HepG2 (cell line): Measurements from ENCODE around the gene SLC6A8. TPM values are rescaled to one million over a fixed set of nuclear protein-coding genes. Genes with fewer than 3 reads are reported as not detected.

ENCODE experiments used
- ARNTL ChIP-seq: sonication (generic); formaldehyde crosslinking; IDR thresholded peaks from 2 replicates; pipeline ENCODE4 v1.4.0; 2020; ENCODE audit warnings: mild to moderate bottlenecking, missing genetic modification reagents
- CBX1 ChIP-seq: IDR thresholded peaks from one replicate; pipeline ENCODE4 v1.6.1; 2016; ENCODE audit warnings: antibody characterized with exemption, low read depth
- IRX3 ChIP-seq: sonication (generic); formaldehyde crosslinking; IDR thresholded peaks from 2 replicates; pipeline ENCODE4 v1.8.1; 2023; ENCODE audit warnings: mild to moderate bottlenecking, low read depth, missing genetic modification reagents, borderline replicate concordance
- PAWR ChIP-seq: sonication (generic); formaldehyde crosslinking; IDR thresholded peaks from 2 replicates; pipeline ENCODE4 v1.4.0; 2020; ENCODE audit warnings: missing genetic modification reagents, mild to moderate bottlenecking, borderline replicate concordance
- SIN3B ChIP-seq: fragments of 150-350 bp; IDR thresholded peaks from 2 replicates; pipeline ENCODE4 v1.6.1; 2014; ENCODE audit warnings: low read length
- SP140L ChIP-seq: sonication (generic); formaldehyde crosslinking; IDR thresholded peaks from 2 replicates; pipeline ENCODE4 v1.4.0; 2020; ENCODE audit warnings: missing genetic modification reagents, borderline replicate concordance
- TCF12 ChIP-seq, 2 experiments: fragments of 450-650 bp in 1 of 2; sonication (generic) in 1 of 2; formaldehyde crosslinking in 1 of 2; IDR thresholded peaks; 2 replicates each; pipeline versions ENCODE4 v1.6.1 to v1.8.0; 2017 to 2022; ENCODE audit warnings: antibody characterized with exemption in 1 of 2, mild to moderate bottlenecking in 1 of 2, missing genetic modification reagents in 1 of 2, moderate library complexity in 1 of 2
- ZFP41 ChIP-seq: sonication (generic); formaldehyde crosslinking; IDR thresholded peaks from 2 replicates; pipeline ENCODE4 v1.4.0; 2020; ENCODE audit warnings: mild to moderate bottlenecking, missing genetic modification reagents, borderline replicate concordance
- ZNF264 ChIP-seq: sonication (generic); formaldehyde crosslinking; IDR thresholded peaks from 2 replicates; pipeline ENCODE4 v1.4.0; 2020; ENCODE audit warnings: missing genetic modification reagents
- ZNF703 ChIP-seq: sonication (generic); formaldehyde crosslinking; IDR thresholded peaks from 2 replicates; pipeline ENCODE4 v1.5.1; 2020; ENCODE audit warnings: missing genetic modification reagents, mild to moderate bottlenecking, moderate library complexity, borderline replicate concordance
- polyA plus RNA-seq, 8 experiments: library from polyadenylated mRNA; depleted of rRNA in 3 of 8; stranded (reverse) in 7 of 8; unstranded in 1 of 8; fragments of >200 nt; fragmentation: Illumina TruSeq in 4 of 8; extraction: Trizol in 4 of 8; gene quantifications; 2 replicates each; pipeline versions ENCODE4 v1.2.1 to v1.2.3, GENCODE V29; 2011 to 2016; ENCODE audit warnings: low read depth in 4 of 8, missing spikeins in 1 of 8, mixed read lengths in 1 of 8; ENCODE audit not compliant: insufficient read depth in 1 of 8
- total RNA-seq, 5 experiments: library from RNA; depleted of rRNA; stranded (reverse); fragments of >200 nt; fragmentation: Illumina TruSeq; extraction: Trizol; gene quantifications; 2 replicates each; pipeline ENCODE4 v1.2.3, GENCODE V29; 2016; ENCODE audit warnings: low read depth in 1 of 5
- TF ChIP-seq, protein P1 (sequence below): sonication (generic); formaldehyde crosslinking; IDR thresholded peaks from 2 replicates; pipeline ENCODE4 v1.4.0; 2020; ENCODE audit warnings: missing genetic modification reagents, mild to moderate bottlenecking, borderline replicate concordance
- TF ChIP-seq, protein P2 (sequence below): sonication (generic); formaldehyde crosslinking; IDR thresholded peaks from 2 replicates; pipeline ENCODE4 v1.9.0; 2021; ENCODE audit warnings: missing genetic modification reagents, borderline replicate concordance
- TF ChIP-seq, protein P3 (sequence below): sonication (generic); formaldehyde crosslinking; IDR thresholded peaks from 2 replicates; pipeline ENCODE4 v1.4.0; 2020; ENCODE audit warnings: missing genetic modification reagents, mild to moderate bottlenecking, borderline replicate concordance
- TF ChIP-seq, protein P4 (sequence below): sonication (generic); formaldehyde crosslinking; IDR thresholded peaks from 2 replicates; pipeline ENCODE4 v1.4.0; 2020; ENCODE audit warnings: missing genetic modification reagents
- TF ChIP-seq, protein P5 (sequence below): sonication (generic); formaldehyde crosslinking; IDR thresholded peaks from 2 replicates; pipeline ENCODE4 v1.5.0; 2020; ENCODE audit warnings: mild to moderate bottlenecking, low read depth, missing genetic modification reagents, borderline replicate concordance
- TF ChIP-seq, protein P6 (sequence below): IDR thresholded peaks from 2 replicates; pipeline ENCODE4 v1.6.1; 2012; ENCODE audit warnings: low read depth, low read length, improper control_type of control experiment

SLC6A8 gene
- total and polyA plus RNA-seq, 2 of the 13 experiments (the other 11 are each of a cell fraction or from before 2014, with no cell fraction given): 13.9 to 176 TPM

DNA sequence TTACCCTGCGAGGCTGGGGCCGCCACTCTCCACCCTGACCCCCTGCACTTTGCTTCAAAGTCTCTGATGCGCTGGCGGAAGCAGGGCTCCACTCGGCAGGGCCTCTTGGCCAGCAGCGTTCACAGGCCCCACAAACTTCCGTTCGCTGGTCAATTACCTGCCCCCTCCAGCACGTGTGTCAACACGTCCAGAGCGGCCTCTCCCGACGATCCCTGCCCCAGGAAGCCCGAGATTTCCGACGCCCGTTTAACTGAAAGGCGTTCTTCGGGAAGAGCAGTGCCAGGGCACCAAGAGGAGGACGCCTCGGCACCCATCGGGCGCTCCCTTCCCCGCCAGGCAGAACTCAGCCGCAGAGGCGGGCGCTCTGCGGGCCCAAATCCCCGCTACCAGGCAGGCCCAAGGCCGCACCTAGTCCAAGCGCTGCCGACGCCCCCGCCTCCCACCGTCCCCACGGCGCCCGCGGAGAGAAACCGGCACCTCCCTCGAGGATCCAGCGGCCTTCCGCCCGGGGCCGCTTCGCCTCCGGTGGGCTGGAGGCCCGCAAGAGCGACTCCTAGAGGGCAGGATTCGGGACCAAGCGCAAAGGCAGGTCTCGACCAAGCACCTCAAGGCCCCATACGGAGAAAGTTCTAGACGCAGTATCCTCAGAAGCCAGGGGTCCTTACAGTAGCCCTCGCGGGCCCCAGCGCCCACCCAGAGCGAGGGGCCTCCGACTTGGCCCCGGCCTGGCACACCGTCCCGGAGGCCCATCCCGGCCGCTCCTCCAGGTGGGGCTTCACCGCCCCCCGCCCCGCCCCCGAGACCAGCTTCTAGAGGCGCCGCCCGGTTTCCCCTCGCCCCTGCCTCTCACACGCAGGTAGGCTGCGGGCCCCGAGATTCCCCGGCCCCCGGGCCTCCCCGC, 35.9 kb downstream of the SLC6A8 start (continued):
- no peak for TF ChIP-seq ZNF264
- TF ChIP-seq, protein P1, sequence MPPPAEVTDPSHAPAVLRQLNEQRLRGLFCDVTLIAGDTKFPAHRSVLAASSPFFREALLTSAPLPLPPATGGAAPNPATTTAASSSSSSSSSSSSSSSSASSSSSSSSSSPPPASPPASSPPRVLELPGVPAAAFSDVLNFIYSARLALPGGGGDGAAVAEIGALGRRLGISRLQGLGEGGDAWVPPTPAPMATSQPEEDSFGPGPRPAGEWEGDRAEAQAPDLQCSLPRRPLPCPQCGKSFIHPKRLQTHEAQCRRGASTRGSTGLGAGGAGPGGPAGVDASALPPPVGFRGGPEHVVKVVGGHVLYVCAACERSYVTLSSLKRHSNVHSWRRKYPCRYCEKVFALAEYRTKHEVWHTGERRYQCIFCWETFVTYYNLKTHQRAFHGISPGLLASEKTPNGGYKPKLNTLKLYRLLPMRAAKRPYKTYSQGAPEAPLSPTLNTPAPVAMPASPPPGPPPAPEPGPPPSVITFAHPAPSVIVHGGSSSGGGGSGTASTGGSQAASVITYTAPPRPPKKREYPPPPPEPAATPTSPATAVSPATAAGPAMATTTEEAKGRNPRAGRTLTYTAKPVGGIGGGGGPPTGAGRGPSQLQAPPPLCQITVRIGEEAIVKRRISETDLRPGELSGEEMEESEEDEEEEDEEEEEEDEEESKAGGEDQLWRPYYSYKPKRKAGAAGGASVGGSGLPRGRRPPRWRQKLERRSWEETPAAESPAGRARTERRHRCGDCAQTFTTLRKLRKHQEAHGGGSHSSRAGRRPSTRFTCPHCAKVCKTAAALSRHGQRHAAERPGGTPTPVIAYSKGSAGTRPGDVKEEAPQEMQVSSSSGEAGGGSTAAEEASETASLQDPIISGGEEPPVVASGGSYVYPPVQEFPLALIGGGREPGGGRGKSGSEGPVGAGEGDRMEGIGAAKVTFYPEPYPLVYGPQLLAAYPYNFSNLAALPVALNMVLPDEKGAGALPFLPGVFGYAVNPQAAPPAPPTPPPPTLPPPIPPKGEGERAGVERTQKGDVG (CRISPR knock-in tag): no peak; the same call in 1 of the 2 replicates
- TF ChIP-seq, protein P2, sequence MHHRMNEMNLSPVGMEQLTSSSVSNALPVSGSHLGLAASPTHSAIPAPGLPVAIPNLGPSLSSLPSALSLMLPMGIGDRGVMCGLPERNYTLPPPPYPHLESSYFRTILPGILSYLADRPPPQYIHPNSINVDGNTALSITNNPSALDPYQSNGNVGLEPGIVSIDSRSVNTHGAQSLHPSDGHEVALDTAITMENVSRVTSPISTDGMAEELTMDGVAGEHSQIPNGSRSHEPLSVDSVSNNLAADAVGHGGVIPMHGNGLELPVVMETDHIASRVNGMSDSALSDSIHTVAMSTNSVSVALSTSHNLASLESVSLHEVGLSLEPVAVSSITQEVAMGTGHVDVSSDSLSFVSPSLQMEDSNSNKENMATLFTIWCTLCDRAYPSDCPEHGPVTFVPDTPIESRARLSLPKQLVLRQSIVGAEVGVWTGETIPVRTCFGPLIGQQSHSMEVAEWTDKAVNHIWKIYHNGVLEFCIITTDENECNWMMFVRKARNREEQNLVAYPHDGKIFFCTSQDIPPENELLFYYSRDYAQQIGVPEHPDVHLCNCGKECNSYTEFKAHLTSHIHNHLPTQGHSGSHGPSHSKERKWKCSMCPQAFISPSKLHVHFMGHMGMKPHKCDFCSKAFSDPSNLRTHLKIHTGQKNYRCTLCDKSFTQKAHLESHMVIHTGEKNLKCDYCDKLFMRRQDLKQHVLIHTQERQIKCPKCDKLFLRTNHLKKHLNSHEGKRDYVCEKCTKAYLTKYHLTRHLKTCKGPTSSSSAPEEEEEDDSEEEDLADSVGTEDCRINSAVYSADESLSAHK (CRISPR knock-in tag): no peak
- no peak for TF ChIP-seq TCF12 (IDR thresholded peaks at IDR 0.05)
- no peak for TF ChIP-seq TCF12 (CRISPR knock-in tag; IDR thresholded peaks at IDR 0.05)
- TF ChIP-seq, protein P3, sequence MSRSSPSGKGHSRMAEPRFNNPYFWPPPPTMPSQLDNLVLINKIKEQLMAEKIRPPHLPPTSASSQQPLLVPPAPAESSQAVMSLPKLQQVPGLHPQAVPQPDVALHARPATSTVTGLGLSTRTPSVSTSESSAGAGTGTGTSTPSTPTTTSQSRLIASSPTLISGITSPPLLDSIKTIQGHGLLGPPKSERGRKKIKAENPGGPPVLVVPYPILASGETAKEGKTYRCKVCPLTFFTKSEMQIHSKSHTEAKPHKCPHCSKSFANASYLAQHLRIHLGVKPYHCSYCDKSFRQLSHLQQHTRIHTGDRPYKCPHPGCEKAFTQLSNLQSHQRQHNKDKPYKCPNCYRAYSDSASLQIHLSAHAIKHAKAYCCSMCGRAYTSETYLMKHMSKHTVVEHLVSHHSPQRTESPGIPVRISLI (CRISPR knock-in tag): no peak
- no peak for TF ChIP-seq ZNF703 (CRISPR knock-in tag)
- no peak for TF ChIP-seq CBX1
- TF ChIP-seq, protein P4, sequence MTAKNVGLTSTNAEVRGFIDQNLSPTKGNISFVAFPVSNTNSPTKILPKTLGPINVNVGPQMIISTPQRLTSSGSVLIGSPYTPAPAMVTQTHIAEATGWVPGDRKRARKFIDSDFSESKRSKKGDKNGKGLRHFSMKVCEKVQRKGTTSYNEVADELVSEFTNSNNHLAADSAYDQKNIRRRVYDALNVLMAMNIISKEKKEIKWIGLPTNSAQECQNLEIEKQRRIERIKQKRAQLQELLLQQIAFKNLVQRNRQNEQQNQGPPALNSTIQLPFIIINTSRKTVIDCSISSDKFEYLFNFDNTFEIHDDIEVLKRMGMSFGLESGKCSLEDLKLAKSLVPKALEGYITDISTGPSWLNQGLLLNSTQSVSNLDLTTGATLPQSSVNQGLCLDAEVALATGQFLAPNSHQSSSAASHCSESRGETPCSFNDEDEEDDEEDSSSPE: peak; percentile 44; the same call in 1 of the 2 replicates
- TF ChIP-seq, protein P5, sequence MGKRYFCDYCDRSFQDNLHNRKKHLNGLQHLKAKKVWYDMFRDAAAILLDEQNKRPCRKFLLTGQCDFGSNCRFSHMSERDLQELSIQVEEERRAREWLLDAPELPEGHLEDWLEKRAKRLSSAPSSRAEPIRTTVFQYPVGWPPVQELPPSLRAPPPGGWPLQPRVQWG (CRISPR knock-in tag): no peak
- TF ChIP-seq IRX3 (CRISPR knock-in tag): no peak
- no peak for TF ChIP-seq ZFP41 (CRISPR knock-in tag)
- TF ChIP-seq ARNTL (CRISPR knock-in tag): peak; percentile 85
- no peak for TF ChIP-seq PAWR (CRISPR knock-in tag)
- TF ChIP-seq SP140L: no peak
- TF ChIP-seq, protein P6, sequence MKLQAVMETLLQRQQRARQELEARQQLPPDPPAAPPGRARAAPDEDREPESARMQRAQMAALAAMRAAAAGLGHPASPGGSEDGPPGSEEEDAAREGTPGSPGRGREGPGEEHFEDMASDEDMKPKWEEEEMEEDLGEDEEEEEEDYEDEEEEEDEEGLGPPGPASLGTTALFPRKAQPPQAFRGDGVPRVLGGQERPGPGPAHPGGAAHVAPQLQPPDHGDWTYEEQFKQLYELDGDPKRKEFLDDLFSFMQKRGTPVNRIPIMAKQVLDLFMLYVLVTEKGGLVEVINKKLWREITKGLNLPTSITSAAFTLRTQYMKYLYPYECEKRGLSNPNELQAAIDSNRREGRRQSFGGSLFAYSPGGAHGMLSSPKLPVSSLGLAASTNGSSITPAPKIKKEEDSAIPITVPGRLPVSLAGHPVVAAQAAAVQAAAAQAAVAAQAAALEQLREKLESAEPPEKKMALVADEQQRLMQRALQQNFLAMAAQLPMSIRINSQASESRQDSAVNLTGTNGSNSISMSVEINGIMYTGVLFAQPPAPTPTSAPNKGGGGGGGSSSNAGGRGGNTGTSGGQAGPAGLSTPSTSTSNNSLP: no peak
- no peak for TF ChIP-seq SIN3B
